ENCODE results near the gene UBR1.

Gene UBR1

DNA sequence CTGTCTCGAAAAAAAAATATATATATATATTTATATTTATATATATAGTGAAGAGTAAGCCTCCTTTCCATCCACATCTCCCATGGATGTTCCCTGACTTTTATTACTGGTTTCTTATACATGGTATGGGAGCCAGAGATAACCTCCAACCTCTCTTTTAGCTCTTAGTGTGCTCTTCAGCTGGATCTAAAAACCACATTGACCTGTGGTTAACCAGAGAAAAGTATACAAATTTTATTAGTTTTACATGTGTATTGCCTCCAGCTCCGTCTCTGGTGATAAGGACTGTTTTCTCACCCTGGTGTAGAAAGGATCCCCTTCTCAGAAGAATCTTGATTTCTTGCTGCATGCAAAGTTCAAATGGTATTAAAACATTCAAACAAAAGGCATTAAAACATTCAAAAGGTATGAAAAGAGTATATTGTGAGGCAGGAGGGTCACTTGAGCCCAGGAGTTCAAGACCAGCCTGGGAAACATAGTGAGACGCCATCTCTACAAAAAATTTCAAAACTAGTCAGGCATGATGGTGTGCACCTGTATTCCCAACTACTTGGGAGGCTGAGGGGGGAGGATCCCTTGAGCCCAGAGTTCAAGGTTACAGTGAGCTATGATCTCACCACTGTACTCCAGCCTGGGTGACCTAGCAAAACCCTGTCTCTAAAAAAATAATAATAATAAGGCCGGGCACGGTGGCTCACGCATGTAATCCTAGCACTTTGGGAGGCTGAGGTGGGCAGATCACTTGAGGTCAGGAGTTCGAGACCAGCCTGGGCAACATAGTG is 171.8 kb downstream of the UBR1 start:
- no peak overlapping the region for H3K27ac ChIP-seq (ENCODE audit: low read depth, low read length, poor library complexity, severe bottlenecking)
- H3K4me2 ChIP-seq (ENCODE audit: low read length): no peak overlapping the region
- TF ChIP-seq, protein P1, sequence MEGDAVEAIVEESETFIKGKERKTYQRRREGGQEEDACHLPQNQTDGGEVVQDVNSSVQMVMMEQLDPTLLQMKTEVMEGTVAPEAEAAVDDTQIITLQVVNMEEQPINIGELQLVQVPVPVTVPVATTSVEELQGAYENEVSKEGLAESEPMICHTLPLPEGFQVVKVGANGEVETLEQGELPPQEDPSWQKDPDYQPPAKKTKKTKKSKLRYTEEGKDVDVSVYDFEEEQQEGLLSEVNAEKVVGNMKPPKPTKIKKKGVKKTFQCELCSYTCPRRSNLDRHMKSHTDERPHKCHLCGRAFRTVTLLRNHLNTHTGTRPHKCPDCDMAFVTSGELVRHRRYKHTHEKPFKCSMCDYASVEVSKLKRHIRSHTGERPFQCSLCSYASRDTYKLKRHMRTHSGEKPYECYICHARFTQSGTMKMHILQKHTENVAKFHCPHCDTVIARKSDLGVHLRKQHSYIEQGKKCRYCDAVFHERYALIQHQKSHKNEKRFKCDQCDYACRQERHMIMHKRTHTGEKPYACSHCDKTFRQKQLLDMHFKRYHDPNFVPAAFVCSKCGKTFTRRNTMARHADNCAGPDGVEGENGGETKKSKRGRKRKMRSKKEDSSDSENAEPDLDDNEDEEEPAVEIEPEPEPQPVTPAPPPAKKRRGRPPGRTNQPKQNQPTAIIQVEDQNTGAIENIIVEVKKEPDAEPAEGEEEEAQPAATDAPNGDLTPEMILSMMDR (IDR thresholded peaks at IDR 0.05; ENCODE audit: low read length): no peak
- TF ChIP-seq EZH2 (IDR thresholded peaks at IDR 0.05; ENCODE audit: borderline replicate concordance, low read length): no peak
- no peak overlapping the region for H3K9ac ChIP-seq (ENCODE audit: low read length)
- H2AFZ ChIP-seq (ENCODE audit: low read length): no peak overlapping the region
- no peak overlapping the region for H3K4me3 ChIP-seq (ENCODE audit: low read depth, low read length, poor library complexity, severe bottlenecking)
- H3K9me2 ChIP-seq (ENCODE audit: low read depth, low read length): no peaks in the 10 kb centered on the region
- no peaks in the 10 kb centered on the region for H3K4me1 ChIP-seq (ENCODE audit: insufficient read depth, low read length, severe bottlenecking)
- no peaks in the 10 kb centered on the region for H3F3A ChIP-seq (ENCODE audit: insufficient read depth, low read length)
- H3K79me2 ChIP-seq (ENCODE audit: insufficient read depth, low read length): no peaks in the 10 kb centered on the region
- no peaks in the 10 kb centered on the region for H4K20me1 ChIP-seq (ENCODE audit: insufficient read depth, low read length)
- no peaks in the 10 kb centered on the region for H3K36me3 ChIP-seq (ENCODE audit: insufficient read depth, low read length)
- no peaks in the 10 kb centered on the region for H3K27me3 ChIP-seq (ENCODE audit: insufficient read depth, low read length)
- H3K9me3 ChIP-seq (ENCODE audit: low read length): no peaks in the 10 kb centered on the region

DNA sequence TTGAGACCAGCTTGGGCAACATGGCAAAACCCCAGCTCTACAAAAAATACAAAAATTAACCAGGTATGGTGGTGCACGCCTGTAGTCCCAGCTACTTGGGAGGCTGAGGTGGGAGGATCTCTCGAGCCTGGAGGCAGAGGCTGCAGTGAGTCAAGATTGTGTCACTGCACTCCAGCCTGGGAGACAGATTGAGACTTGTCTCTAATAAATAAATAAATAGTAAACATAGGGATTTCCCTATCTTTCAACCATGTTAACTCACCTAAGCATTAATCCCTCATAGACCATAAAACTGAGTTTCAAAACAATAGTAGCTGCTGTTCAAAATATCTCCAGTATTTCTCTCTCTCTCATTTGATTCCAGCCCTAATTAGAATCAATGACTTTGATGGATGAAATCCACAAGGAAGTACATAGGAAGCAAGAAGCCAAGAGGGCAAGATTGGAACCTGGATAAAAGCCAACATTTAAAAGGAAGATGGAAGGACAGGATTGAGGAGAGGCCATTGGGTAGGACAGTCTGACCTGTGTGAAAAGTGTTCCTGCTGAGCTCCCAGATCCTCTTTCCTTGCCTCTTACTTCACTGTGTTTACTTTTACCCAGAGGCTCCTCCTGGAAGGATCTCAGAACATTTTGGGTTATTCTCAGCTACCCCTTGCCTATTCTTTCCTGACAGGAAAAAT is 172.9 kb downstream of the UBR1 start:
- Histone ChIP-seq H3K27me3 (ENCODE audit: insufficient read depth, low read length) (no peaks in the 10 kb centered on the region), H3K36me3 (ENCODE audit: insufficient read depth, low read length) (no peaks in the 10 kb centered on the region), H3F3A (ENCODE audit: insufficient read depth, low read length) (no peaks in the 10 kb centered on the region), H3K4me2 (ENCODE audit: low read length) (no peak overlapping the region), H3K4me1 (ENCODE audit: insufficient read depth, low read length, severe bottlenecking) (no peaks in the 10 kb centered on the region), H3K9me2 (ENCODE audit: low read depth, low read length) (no peaks in the 10 kb centered on the region), H2AFZ (ENCODE audit: low read length) (no peak overlapping the region), H3K9me3 (ENCODE audit: low read length) (no peaks in the 10 kb centered on the region), H4K20me1 (ENCODE audit: insufficient read depth, low read length) (no peaks in the 10 kb centered on the region), H3K4me3 (ENCODE audit: low read depth, low read length, poor library complexity, severe bottlenecking) (no peak overlapping the region), H3K9ac (ENCODE audit: low read length) (no peak overlapping the region), H3K79me2 (ENCODE audit: insufficient read depth, low read length) (no peaks in the 10 kb centered on the region), H3K27ac (ENCODE audit: low read depth, low read length, poor library complexity, severe bottlenecking) (no peak overlapping the region)
- TF ChIP-seq, protein P1 (IDR thresholded peaks at IDR 0.05; ENCODE audit: low read length): no peak
- TF ChIP-seq EZH2 (IDR thresholded peaks at IDR 0.05; ENCODE audit: borderline replicate concordance, low read length): no peak

DNA sequence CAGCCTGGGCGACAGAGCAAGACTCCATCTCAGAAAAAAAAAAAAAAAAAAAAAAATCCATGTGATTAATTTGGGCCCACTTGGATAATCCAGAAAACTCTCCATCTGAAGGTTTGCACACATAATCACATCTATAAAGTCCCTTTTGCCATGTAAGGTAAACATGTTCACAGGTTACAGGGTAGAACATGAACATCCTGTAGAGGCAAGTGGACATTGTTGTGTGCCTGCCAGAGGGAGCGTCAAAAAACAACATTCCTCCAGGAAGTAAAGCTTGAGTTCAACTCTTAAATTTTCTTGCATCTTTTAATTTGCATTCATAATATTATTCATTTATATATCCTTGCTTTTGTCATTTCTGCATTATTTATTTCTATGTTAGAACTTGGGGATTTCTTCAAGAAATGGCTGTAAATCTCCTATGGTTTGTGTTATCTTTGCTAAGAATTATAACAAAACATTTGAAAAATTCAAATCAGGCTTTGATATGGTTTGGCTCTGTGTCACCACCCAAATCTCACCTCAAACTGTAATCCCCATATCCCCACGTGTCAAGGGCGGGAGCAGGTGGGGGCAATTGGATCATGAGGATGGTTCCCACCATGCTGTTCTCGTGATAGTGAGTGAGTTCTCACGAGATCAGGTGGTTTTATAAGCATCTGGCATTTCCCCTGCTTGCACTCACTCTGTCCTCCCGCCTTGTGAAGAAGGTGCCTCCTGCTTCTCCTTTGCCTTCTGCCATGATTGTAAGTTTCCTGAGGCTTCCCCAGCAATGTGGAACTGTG is 173.9 kb downstream of the UBR1 start:
- Histone ChIP-seq H3K4me2 (ENCODE audit: low read length) (no peak overlapping the region), H3K4me3 (ENCODE audit: low read depth, low read length, poor library complexity, severe bottlenecking) (no peak overlapping the region), H3K9ac (ENCODE audit: low read length) (no peak overlapping the region), H3K27ac (ENCODE audit: low read depth, low read length, poor library complexity, severe bottlenecking) (no peak overlapping the region), H3K79me2 (ENCODE audit: insufficient read depth, low read length) (no peaks in the 10 kb centered on the region), H4K20me1 (ENCODE audit: insufficient read depth, low read length) (no peaks in the 10 kb centered on the region), H3K9me2 (ENCODE audit: low read depth, low read length) (no peaks in the 10 kb centered on the region), H2AFZ (ENCODE audit: low read length) (no peak overlapping the region), H3K36me3 (ENCODE audit: insufficient read depth, low read length) (no peaks in the 10 kb centered on the region), H3K27me3 (ENCODE audit: insufficient read depth, low read length) (no peaks in the 10 kb centered on the region), H3F3A (ENCODE audit: insufficient read depth, low read length) (no peaks in the 10 kb centered on the region), H3K4me1 (ENCODE audit: insufficient read depth, low read length, severe bottlenecking) (no peaks in the 10 kb centered on the region), H3K9me3 (ENCODE audit: low read length) (no peaks in the 10 kb centered on the region)
- no peak for TF ChIP-seq EZH2 (IDR thresholded peaks at IDR 0.05; ENCODE audit: borderline replicate concordance, low read length)
- TF ChIP-seq, protein P1 (IDR thresholded peaks at IDR 0.05; ENCODE audit: low read length): no peak
